ENCODE results near the gene NGEF. TPM values are rescaled to one million over a fixed set of nuclear protein-coding genes. Genes with fewer than 3 reads are reported as not detected.

Gene NGEF
- total RNA-seq, 4 donors from 2014 or later = 14.4 to 25.0 (median 17.9) TPM

DNA sequence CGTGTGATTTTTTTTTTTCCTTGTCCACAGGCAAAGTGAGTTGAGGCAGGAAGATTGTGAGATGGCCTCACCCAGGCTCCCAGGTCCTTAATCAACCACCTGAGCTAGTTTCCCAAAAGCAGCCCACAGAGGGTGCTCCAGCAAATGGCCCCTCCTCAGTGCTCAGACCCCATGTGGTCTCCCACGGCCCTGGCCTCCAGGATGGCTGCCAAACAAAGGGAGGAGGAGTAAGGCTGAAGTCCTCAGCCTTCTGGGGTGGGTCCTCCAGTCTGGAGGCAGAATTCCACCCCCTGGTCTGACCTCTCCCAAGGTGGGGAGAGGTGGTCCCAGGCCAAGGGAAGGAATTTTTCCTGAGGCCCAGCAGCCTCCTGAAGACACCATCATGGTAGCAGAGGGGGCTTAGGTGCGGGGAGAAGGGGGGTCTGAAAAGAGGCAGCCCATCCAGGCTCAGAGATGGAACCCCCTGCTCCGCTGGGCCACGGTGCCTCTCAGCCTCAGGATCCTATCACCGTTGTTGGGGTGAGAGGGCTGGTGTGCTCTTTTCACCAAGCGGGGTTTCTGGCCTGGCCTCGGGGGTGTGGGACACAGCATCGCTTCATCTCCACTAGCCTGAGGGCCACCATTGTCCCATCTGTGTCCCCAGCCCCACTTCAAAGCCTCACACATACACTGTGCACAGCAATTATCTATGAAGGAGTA, 2.3 kb downstream of the NGEF start:
- Histone ChIP-seq H3K4me3 (no peak overlapping the region), H3K36me3 (no peaks in the 10 kb centered on the region), H3K27me3 (no peaks in the 10 kb centered on the region), H3K9me3 (no peaks in the 10 kb centered on the region), H3K4me1 (no peaks in the 10 kb centered on the region), H3K27ac (no peak overlapping the region)
- peak in 1 of 2 donors; percentile 63 for DNase-seq (ENCODE audit: low spot score in 2 of 2)
- 79% methylated on average over 2 of the region's 9 CpGs for WGBS
- TF ChIP-seq, protein P1, sequence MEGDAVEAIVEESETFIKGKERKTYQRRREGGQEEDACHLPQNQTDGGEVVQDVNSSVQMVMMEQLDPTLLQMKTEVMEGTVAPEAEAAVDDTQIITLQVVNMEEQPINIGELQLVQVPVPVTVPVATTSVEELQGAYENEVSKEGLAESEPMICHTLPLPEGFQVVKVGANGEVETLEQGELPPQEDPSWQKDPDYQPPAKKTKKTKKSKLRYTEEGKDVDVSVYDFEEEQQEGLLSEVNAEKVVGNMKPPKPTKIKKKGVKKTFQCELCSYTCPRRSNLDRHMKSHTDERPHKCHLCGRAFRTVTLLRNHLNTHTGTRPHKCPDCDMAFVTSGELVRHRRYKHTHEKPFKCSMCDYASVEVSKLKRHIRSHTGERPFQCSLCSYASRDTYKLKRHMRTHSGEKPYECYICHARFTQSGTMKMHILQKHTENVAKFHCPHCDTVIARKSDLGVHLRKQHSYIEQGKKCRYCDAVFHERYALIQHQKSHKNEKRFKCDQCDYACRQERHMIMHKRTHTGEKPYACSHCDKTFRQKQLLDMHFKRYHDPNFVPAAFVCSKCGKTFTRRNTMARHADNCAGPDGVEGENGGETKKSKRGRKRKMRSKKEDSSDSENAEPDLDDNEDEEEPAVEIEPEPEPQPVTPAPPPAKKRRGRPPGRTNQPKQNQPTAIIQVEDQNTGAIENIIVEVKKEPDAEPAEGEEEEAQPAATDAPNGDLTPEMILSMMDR (IDR thresholded peaks at IDR 0.05) = no peak
- TF ChIP-seq EP300 (IDR thresholded peaks at IDR 0.05) (no peak), POLR2A (IDR thresholded peaks at IDR 0.05) (no peak), POLR2AphosphoS5 (IDR thresholded peaks at IDR 0.05) (no peak)

DNA sequence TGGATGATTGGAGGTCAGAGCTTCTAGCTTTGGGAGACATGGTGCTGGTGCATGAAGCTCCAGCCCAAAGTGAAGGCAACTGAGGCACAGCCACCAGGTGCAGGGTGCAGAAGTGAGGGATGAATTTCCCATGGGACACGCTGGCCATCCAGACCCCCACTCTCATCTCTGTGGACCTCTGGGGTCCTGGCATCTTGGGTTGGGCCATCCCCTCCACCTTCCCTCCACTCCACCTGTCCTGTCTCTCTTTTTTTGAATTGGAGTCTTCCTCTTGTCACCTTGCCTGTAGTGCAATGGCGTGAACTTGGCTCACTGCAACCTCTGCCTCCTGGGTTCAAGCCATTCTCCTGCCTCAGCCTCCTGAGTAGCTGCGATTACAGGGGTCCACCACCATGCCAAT, 3.4 kb downstream of the NGEF start:
- WGBS = 97% methylated on average over 3 of the region's 3 CpGs
- H3K27ac ChIP-seq = no peak overlapping the region
- TF ChIP-seq POLR2A (IDR thresholded peaks at IDR 0.05) (no peak), POLR2AphosphoS5 (IDR thresholded peaks at IDR 0.05) (no peak), EP300 (IDR thresholded peaks at IDR 0.05) (no peak)
- TF ChIP-seq, protein P1 (IDR thresholded peaks at IDR 0.05) = no peak

DNA sequence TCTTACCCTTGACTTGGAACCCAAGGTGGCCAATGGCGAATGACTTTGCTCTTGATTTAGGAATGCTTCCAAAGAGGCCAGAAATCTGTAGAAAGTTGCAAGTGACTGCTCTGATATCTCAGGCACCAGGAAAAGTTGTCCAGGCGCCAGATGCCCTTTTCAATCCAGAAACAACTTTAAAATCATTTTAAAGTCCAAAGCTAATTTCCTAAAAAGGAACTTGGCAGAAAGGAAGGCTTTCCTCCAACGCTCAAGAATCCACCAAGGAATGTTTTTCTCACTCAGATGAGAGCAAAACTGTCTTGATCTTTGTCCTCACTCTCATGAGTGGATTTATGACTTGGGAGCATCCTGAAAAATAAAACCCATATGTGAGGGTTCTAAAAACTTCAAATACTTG, 5.3 kb downstream of the NGEF start:
- H3K4me3 ChIP-seq = no peak overlapping the region
- no peaks in the 10 kb centered on the region for H3K36me3 ChIP-seq
- H3K27me3 ChIP-seq = no peaks in the 10 kb centered on the region
- peak in 1 of 2 donors; percentile 11 for DNase-seq (ENCODE audit: low spot score in 2 of 2)
- 54% methylated on average over 3 of the region's 3 CpGs for WGBS
- no peaks in the 10 kb centered on the region for H3K9me3 ChIP-seq
- H3K27ac ChIP-seq = no peak overlapping the region
- no peaks in the 10 kb centered on the region for H3K4me1 ChIP-seq
- TF ChIP-seq, protein P1 (IDR thresholded peaks at IDR 0.05) = no peak
- TF ChIP-seq EP300 (IDR thresholded peaks at IDR 0.05) (no peak), POLR2A (IDR thresholded peaks at IDR 0.05) (no peak), POLR2AphosphoS5 (IDR thresholded peaks at IDR 0.05) (no peak)

More for the DNA sequence above, 3.4 kb downstream of the NGEF start:
- Histone ChIP-seq H3K27me3 (no peaks in the 10 kb centered on the region), H3K4me1 (no peaks in the 10 kb centered on the region), H3K9me3 (no peaks in the 10 kb centered on the region), H3K36me3 (no peaks in the 10 kb centered on the region), H3K4me3 (no peak overlapping the region)
- peak in 1 of 2 donors; percentile 21 for DNase-seq (ENCODE audit: low spot score in 2 of 2)

DNA sequence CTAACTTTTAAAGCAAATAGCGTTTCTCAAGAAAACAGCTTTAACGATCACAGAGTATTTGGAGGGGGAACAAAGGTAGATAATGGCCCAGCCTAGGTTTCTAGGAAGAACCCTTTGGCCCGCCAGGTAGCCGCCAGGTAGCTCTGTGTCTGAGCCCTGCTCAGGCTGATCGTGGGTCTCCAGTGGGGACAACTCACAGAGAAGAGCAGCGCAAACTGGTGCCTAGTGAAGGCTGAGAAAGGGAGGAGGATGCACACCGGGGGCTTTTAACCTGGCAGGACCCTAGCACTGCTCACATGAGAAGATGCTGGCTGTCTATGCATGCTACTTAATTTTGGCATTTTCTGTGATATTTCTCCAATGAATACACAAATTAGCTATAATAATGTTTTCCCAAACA, 5.8 kb downstream of the NGEF start:
- no peak overlapping the region for H3K27ac ChIP-seq
- no peak overlapping the region for H3K4me3 ChIP-seq
- WGBS = 93% methylated on average over 7 of the region's 7 CpGs
- no peaks in the 10 kb centered on the region for H3K9me3 ChIP-seq
- no peak for TF ChIP-seq POLR2A (IDR thresholded peaks at IDR 0.05)
- no peaks in the 10 kb centered on the region for H3K4me1 ChIP-seq
- H3K36me3 ChIP-seq = no peaks in the 10 kb centered on the region
- DNase-seq (ENCODE audit: low spot score in 2 of 2) = peak in 1 of 2 donors; percentile 45
- no peaks in the 10 kb centered on the region for H3K27me3 ChIP-seq

DNA sequence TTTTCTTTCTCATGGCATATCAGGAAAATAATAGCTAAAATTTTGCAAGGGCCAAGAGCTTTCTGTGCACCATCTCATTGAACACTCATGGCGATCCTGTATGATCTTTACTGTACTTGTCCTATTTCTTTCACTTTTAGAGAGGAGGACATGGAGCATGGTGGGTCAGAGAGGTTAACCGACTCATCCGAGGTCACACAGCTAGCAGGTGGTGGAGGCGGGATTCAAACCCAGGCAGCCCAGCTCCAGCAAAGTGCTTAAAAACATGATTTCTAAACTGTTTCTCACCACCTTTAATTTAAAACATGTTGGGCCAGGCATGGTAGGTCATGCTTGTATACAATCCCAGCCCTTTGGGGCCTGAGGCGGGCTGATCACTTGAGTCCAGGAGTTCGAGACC, 6.4 kb downstream of the NGEF start:
- Histone ChIP-seq H3K27me3 (no peaks in the 10 kb centered on the region), H3K4me1 (no peaks in the 10 kb centered on the region), H3K27ac (no peak overlapping the region), H3K9me3 (no peaks in the 10 kb centered on the region), H3K4me3 (no peak overlapping the region), H3K36me3 (no peaks in the 10 kb centered on the region)
- peak in 1 of 2 donors; percentile 38 for DNase-seq (ENCODE audit: low spot score in 2 of 2)
- no peak for TF ChIP-seq EP300 (IDR thresholded peaks at IDR 0.05)
- TF ChIP-seq POLR2AphosphoS5 (IDR thresholded peaks at IDR 0.05) = no peak
- no peak for TF ChIP-seq POLR2A (IDR thresholded peaks at IDR 0.05)
- TF ChIP-seq, protein P1 (IDR thresholded peaks at IDR 0.05) = no peak
- WGBS = 91% methylated on average over 6 of the region's 6 CpGs

All from suprapubic skin (tissue), 4 donors.